ENCODE data around the gene C1QB.

GRCh38 chr1:22608361-22608760, 44.7 kb upstream of the C1QB start:
- TF ChIP-seq EZH2 (IDR thresholded peaks at IDR 0.05; ENCODE audit: low read length) = no peak
- TF ChIP-seq, protein P1, sequence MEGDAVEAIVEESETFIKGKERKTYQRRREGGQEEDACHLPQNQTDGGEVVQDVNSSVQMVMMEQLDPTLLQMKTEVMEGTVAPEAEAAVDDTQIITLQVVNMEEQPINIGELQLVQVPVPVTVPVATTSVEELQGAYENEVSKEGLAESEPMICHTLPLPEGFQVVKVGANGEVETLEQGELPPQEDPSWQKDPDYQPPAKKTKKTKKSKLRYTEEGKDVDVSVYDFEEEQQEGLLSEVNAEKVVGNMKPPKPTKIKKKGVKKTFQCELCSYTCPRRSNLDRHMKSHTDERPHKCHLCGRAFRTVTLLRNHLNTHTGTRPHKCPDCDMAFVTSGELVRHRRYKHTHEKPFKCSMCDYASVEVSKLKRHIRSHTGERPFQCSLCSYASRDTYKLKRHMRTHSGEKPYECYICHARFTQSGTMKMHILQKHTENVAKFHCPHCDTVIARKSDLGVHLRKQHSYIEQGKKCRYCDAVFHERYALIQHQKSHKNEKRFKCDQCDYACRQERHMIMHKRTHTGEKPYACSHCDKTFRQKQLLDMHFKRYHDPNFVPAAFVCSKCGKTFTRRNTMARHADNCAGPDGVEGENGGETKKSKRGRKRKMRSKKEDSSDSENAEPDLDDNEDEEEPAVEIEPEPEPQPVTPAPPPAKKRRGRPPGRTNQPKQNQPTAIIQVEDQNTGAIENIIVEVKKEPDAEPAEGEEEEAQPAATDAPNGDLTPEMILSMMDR (optimal IDR thresholded peaks at IDR 0.05 in 1 of 3, IDR thresholded peaks at IDR 0.05 in 1 of 3, conservative IDR thresholded peaks at IDR 0.05 in 1 of 3; ENCODE audit: extremely low read depth in 1 of 3, insufficient read depth in 2 of 3, low read length in 3 of 3) = no peak

Data from keratinocyte (primary cell).